HCT116 (cell line): ENCODE measurements around the gene FCHSD2. TPM values are rescaled to one million over a fixed set of nuclear protein-coding genes. Genes with fewer than 3 reads are reported as not detected.

Source experiments
- ATAC-seq: fragments of 200-7000 bp; cut with Tn5 transposase; 2 replicates; pipeline ENCODE4 v1.9.1; 2020; ENCODE audit warnings: mild to moderate bottlenecking, moderate library complexity
- BruUV-seq: library from RNA; stranded (reverse); fragments of 400-500 nt; replicated peaks from 2 replicates; lab custom pipeline; 2021; lab: Mats Ljungman, UMichigan
- CTCF ChIA-PET: fragments of 300-600 bp; sonication (Branson Sonifier 250); formaldehyde crosslinking; loops from one replicate; lab custom pipeline; 2021; ENCODE audit warnings: antibody characterized with exemption; lab: Charles Lee
- POLR2A ChIA-PET: fragments of 300-600, 350-600 bp; sonication (Branson Sonifier 250); formaldehyde crosslinking; loops from one replicate; lab custom pipeline; 2021; ENCODE audit warnings: antibody characterized with exemption; lab: Charles Lee
- RAD21 ChIA-PET, 2 experiments: fragments of 300-600 bp; sonication (Branson Sonifier 250); formaldehyde crosslinking; loops; one replicate each; lab custom pipeline; 2023; ENCODE audit warnings: low total read pairs in 2 of 2; ENCODE audit not compliant: uncharacterized antibody in 2 of 2, unreplicated experiment in 2 of 2, low non-redundant PET in 1 of 2; lab: Charles Lee
- DNase-seq: peaks from one replicate; pipeline ENCODE4 v3.0.0-alpha.2; 2010; ENCODE audit warnings: low read depth, low spot score
- H2AFZ ChIP-seq: fragments of 200-600 bp; shearing (Covaris generic), sonication (generic); 2 replicates; pipeline ENCODE4 v1.6.1; 2017; ENCODE audit warnings: low read depth, mixed run types, mixed read lengths, antibody characterized with exemption, low read length; ENCODE audit not compliant: poor library complexity, severe bottlenecking
- H3K27ac ChIP-seq: 2 replicates; pipeline ENCODE4 v1.5.1; 2012; ENCODE audit warnings: low read depth, low read length
- H3K27me3 ChIP-seq: fragments of 200-600 bp; sonication (generic); 2 replicates; pipeline ENCODE4 v1.6.1; 2016; ENCODE audit warnings: mixed run types, low read length, mixed read lengths; ENCODE audit not compliant: insufficient read depth
- H3K36me3 ChIP-seq, 2 experiments: fragments of 200-500 bp in 1 of 2; fragments of 200-600 bp in 1 of 2; sonication (Bioruptor generic) in 1 of 2; sonication (generic) in 1 of 2; 2 replicates each; pipeline versions ENCODE4 v1.5.1 to v1.6.1; 2014 to 2016; ENCODE audit warnings: low read length in 2 of 2, inconsistent platforms in 1 of 2, mixed read lengths in 1 of 2, mixed run types in 1 of 2; ENCODE audit not compliant: insufficient read depth in 2 of 2, control insufficient read depth in 1 of 2
- H3K4me1 ChIP-seq, 2 experiments: fragments of 200-600 bp in 1 of 2; sonication (generic) in 1 of 2; 2 replicates each; pipeline versions ENCODE4 v1.5.1 to v1.6.1; 2012 to 2017; ENCODE audit warnings: low read length in 2 of 2, inconsistent platforms in 1 of 2, mild to moderate bottlenecking in 1 of 2, mixed read lengths in 1 of 2, mixed run types in 1 of 2, moderate library complexity in 1 of 2; ENCODE audit not compliant: insufficient read depth in 2 of 2, control insufficient read depth in 1 of 2
- H3K4me2 ChIP-seq: fragments of 200-600 bp; sonication (generic); 2 replicates; pipeline ENCODE4 v1.6.1; 2017; ENCODE audit warnings: mixed run types, low read length, mixed read lengths
- H3K4me3 ChIP-seq, 2 experiments: fragments of 200-600 bp in 1 of 2; sonication (generic) in 1 of 2; replicated peaks in 1 of 2; 2 replicates each; pipeline ENCODE4 v1.5.1; 2011 to 2016; ENCODE audit warnings: low read length in 2 of 2, control low read depth in 1 of 2, low read depth in 1 of 2, mild to moderate bottlenecking in 1 of 2, mixed read lengths in 1 of 2, mixed run types in 1 of 2
- H3K79me2 ChIP-seq: fragments of 200-600 bp; sonication (generic); 2 replicates; pipeline ENCODE4 v1.6.1; 2017; ENCODE audit warnings: mild to moderate bottlenecking, mixed run types, low read length, moderate library complexity, mixed read lengths; ENCODE audit not compliant: insufficient read depth
- H3K9ac ChIP-seq: fragments of 200-600 bp; sonication (generic); 2 replicates; pipeline ENCODE4 v1.6.1; 2016; ENCODE audit warnings: low read length, mixed read lengths
- H3K9me2 ChIP-seq: fragments of 200-600 bp; sonication (generic), shearing (Covaris generic); 2 replicates; pipeline ENCODE4 v1.6.1; 2017; ENCODE audit warnings: mixed run types, mild to moderate bottlenecking, moderate library complexity; ENCODE audit not compliant: insufficient read depth
- H3K9me3 ChIP-seq, 2 experiments: fragments of 200-500 bp in 1 of 2; fragments of 200-600 bp in 1 of 2; sonication (Bioruptor generic) in 1 of 2; sonication (generic) in 1 of 2; 2 replicates each; pipeline ENCODE4 v1.6.1; 2014 to 2017; ENCODE audit warnings: low read length in 2 of 2, mixed read lengths in 2 of 2, inconsistent platforms in 1 of 2, low read depth in 1 of 2, mild to moderate bottlenecking in 1 of 2, mixed run types in 1 of 2, moderate library complexity in 1 of 2; ENCODE audit not compliant: control insufficient read depth in 1 of 2, insufficient read depth in 1 of 2
- H4K20me1 ChIP-seq: fragments of 200-600 bp; sonication (generic), shearing (Covaris generic); 2 replicates; pipeline ENCODE4 v1.6.1; 2017; ENCODE audit warnings: mixed run types, mild to moderate bottlenecking, moderate library complexity; ENCODE audit not compliant: insufficient read depth
- ATF3 ChIP-seq: IDR thresholded peaks from 2 replicates; pipeline ENCODE4 v1.6.1; 2012
- CBX3 ChIP-seq: IDR thresholded peaks from 2 replicates; pipeline ENCODE4 v1.6.1; 2012; ENCODE audit warnings: low read depth
- CEBPB ChIP-seq: IDR thresholded peaks from 2 replicates; pipeline ENCODE4 v1.6.1; 2012; ENCODE audit warnings: low read depth
- CTCF ChIP-seq, 3 experiments: fragments of 200-600 bp in 1 of 3; sonication (generic) in 1 of 3; IDR thresholded peaks in 2 of 3; conservative IDR thresholded peaks in 1 of 3; 2 replicates each; pipeline ENCODE4 v1.5.1; 2012 to 2017; ENCODE audit warnings: low read depth in 2 of 3, low read length in 2 of 3, antibody characterized with exemption in 1 of 3, borderline replicate concordance in 1 of 3, control low read depth in 1 of 3, mild to moderate bottlenecking in 1 of 3, mixed read lengths in 1 of 3, mixed run types in 1 of 3, moderate library complexity in 1 of 3; ENCODE audit not compliant: insufficient read depth in 1 of 3
- EGR1 ChIP-seq: IDR thresholded peaks from 2 replicates; pipeline ENCODE4 v1.6.1; 2012; ENCODE audit warnings: low read depth
- ELF1 ChIP-seq: IDR thresholded peaks from 2 replicates; pipeline ENCODE4 v1.6.1; 2012; ENCODE audit warnings: low read depth, borderline replicate concordance
- EZH2 ChIP-seq: fragments of 200-600 bp; sonication (generic); IDR thresholded peaks from 2 replicates; pipeline ENCODE4 v1.6.1; 2017; ENCODE audit warnings: antibody characterized with exemption, mixed run types
- EZH2phosphoT487 ChIP-seq: fragments of 200-600 bp; IDR thresholded peaks from 2 replicates; pipeline ENCODE4 v1.6.1; 2018; ENCODE audit warnings: antibody characterized with exemption, borderline replicate concordance
- FOSL1 ChIP-seq: IDR thresholded peaks from 2 replicates; pipeline ENCODE4 v1.6.1; 2012; ENCODE audit warnings: low read depth
- JUND ChIP-seq: IDR thresholded peaks from 2 replicates; pipeline ENCODE4 v1.6.1; 2012
- MAX ChIP-seq: IDR thresholded peaks from 2 replicates; pipeline ENCODE4 v1.6.1; 2012
- POLR2AphosphoS5 ChIP-seq: IDR thresholded peaks from 2 replicates; pipeline ENCODE4 v1.6.1; 2011; ENCODE audit warnings: mild to moderate bottlenecking, low read depth, low read length, moderate library complexity
- RAD21 ChIP-seq: IDR thresholded peaks from 2 replicates; pipeline ENCODE4 v1.6.1; 2012; ENCODE audit warnings: low read depth, mild to moderate bottlenecking
- REST ChIP-seq: IDR thresholded peaks from 2 replicates; pipeline ENCODE4 v1.6.1; 2012; ENCODE audit warnings: low read depth
- SRF ChIP-seq: IDR thresholded peaks from 2 replicates; pipeline ENCODE4 v1.6.1; 2012; ENCODE audit warnings: low read depth
- TCF7L2 ChIP-seq: IDR thresholded peaks from 2 replicates; pipeline ENCODE4 v1.7.0; 2011; ENCODE audit warnings: borderline replicate concordance, inconsistent platforms; ENCODE audit not compliant: insufficient read depth, insufficient read length; ENCODE audit errors: extremely low read depth
- YY1 ChIP-seq: IDR thresholded peaks from 2 replicates; pipeline ENCODE4 v1.6.1; 2011; ENCODE audit warnings: low read length, low read depth, moderate library complexity, mild to moderate bottlenecking; ENCODE audit not compliant: insufficient replicate concordance; ENCODE audit errors: extremely low read depth
- ZBTB33 ChIP-seq: IDR thresholded peaks from 2 replicates; pipeline ENCODE4 v1.6.1; 2011; ENCODE audit warnings: mild to moderate bottlenecking, low read length, moderate library complexity; ENCODE audit not compliant: insufficient replicate concordance; ENCODE audit errors: extremely low read depth
- ZFX ChIP-seq: fragments of 450-650 bp; IDR thresholded peaks from 2 replicates; pipeline ENCODE4 v1.6.1; 2017
- intact Hi-C: fragments of 100-400 bp; cut with micrococcal nuclease; formaldehyde crosslinking; loops from 2 replicates; pipeline ENCODE4 v1.10.0; 2022
- total RNA-seq: library from RNA; stranded (reverse); gene quantifications from one replicate; pipeline ENCODE4 v1.2.1, GENCODE V29; 2021; ENCODE audit not compliant: unreplicated experiment

FCHSD2 gene
- total RNA-seq, 1 experiment from 2014 or later = 15.0 TPM

- Histone ChIP-seq H4K20me1 (no peaks in the 10 kb centered on the region), H3K4me1 (peaks cover 8 to 22% of the 10 kb centered on the region in 2 experiments; a peak in 3 of 4 replicates), H3K27ac (no peak overlapping the region), H3K4me3 (no peak overlapping the region), H3K9ac (no peak overlapping the region), H3K27me3 (no peaks in the 10 kb centered on the region), H3K36me3 (no peaks in the 10 kb centered on the region), H3K4me2 (peak overlapping the region; percentile 97; the same call in 1 of the 2 replicates), H2AFZ (no peak overlapping the region), H3K9me3 (no peaks in the 10 kb centered on the region), H3K9me2 (no peaks in the 10 kb centered on the region), H3K79me2 (peaks cover 14% of the 10 kb centered on the region)
- no TSS peak for BruUV-seq
- no peak for DNase-seq
- ChIA-PET CTCF (no interaction called here), RAD21 (no interaction called here), POLR2A (no interaction called here)
- TF ChIP-seq POLR2AphosphoS5 (no peak), CTCF (IDR thresholded peaks at IDR 0.05 in 2 of 3, conservative IDR thresholded peaks at IDR 0.05 in 1 of 3; ENCODE audit: borderline replicate concordance in 1 of 3, insufficient read depth in 1 of 3, low read depth in 2 of 3, low read length in 2 of 3) (no peak), EGR1 (no peak), RAD21 (no peak), ATF3 (no peak), ZFX (no peak), ELF1 (no peak), REST (no peak), SRF (no peak), FOSL1 (no peak), ZBTB33 (no peak), EZH2 (no peak), TCF7L2 (no peak), CEBPB (no peak), MAX (no peak), YY1 (no peak), EZH2phosphoT487 (no peak), CBX3 (no peak), JUND (no peak)
- no peak for ATAC-seq
- intact Hi-C loops = no loop called here
Observed at GRCh38 chr11:73139476-73140198, 2.5 kb downstream of the FCHSD2 start.
